AG04449 (cell line): ENCODE data around the gene MAPRE2.

Experiments used
- CTCF ChIA-PET: fragments of 350-600 bp; formaldehyde crosslinking; extraction: SDS; loops from one replicate; lab custom pipeline; 2021; ENCODE audit warnings: antibody characterized with exemption; lab: Yijun Ruan, JAX
- POLR2A ChIA-PET: fragments of 400-600, 350-600 bp; formaldehyde crosslinking; extraction: SDS; loops from one replicate; lab custom pipeline; 2020; ENCODE audit warnings: antibody characterized with exemption, inconsistent platforms; lab: Yijun Ruan, JAX
- DNase-seq: peaks from one replicate; pipeline ENCODE4 v3.0.0-alpha.2; 2010; ENCODE audit warnings: low read depth, low spot score
- H3K4me3 ChIP-seq: 2 replicates; pipeline ENCODE4 v1.5.1; 2011; ENCODE audit warnings: low read depth, mild to moderate bottlenecking, control low read depth, low read length
- CTCF ChIP-seq: IDR thresholded peaks from one replicate; pipeline ENCODE4 v1.5.1; 2011; ENCODE audit warnings: mild to moderate bottlenecking, moderate library complexity, low read length, control low read depth, inconsistent platforms; ENCODE audit not compliant: insufficient read depth; ENCODE audit errors: missing control alignments

The MAPRE2 gene

GRCh38 chr18:35040638-35040987 lies 600 bp upstream of the MAPRE2 start:
- CTCF ChIA-PET = interaction anchor here (0.9 to 2.6 kb wide), 9 partner anchors 9 to 175 kb away, joined by 3 to 27 read pairs (median 4); no protein-coding TSS in a partner anchor
- POLR2A ChIA-PET = interaction anchor here (0.6 to 2.2 kb wide), 4 partner anchors 11 to 58 kb away, joined by 3 to 12 read pairs (median 4); no protein-coding TSS in a partner anchor

GRCh38 chr18:35041815-35042387 lies 688 bp downstream of the MAPRE2 start:
- peak overlapping the region; percentile 98 for H3K4me3 ChIP-seq
- ChIA-PET POLR2A (interaction anchor here (2.2 kb wide), 1 partner anchor 13 kb away, joined by 12 read pairs; no protein-coding TSS in a partner anchor), CTCF (interaction anchor here (0.7 to 2.6 kb wide), 6 partner anchors 12 to 176 kb away, joined by 3 to 27 read pairs (median 4); no protein-coding TSS in a partner anchor)
- no peak for TF ChIP-seq CTCF
- no peak for DNase-seq

More at GRCh38 chr18:35040638-35040987, 600 bp upstream of the MAPRE2 start:
- peak overlapping the region; percentile 98 for H3K4me3 ChIP-seq
- TF ChIP-seq CTCF = no peak
- DNase-seq = no peak

- TF ChIP-seq CTCF = no peak
- POLR2A ChIA-PET = no interaction called here
- CTCF ChIA-PET = interaction anchor here (1.1 to 1.2 kb wide), 2 partner anchors 13 to 33 kb away, joined by 3 to 4 read pairs; no protein-coding TSS in a partner anchor
- peak overlapping the region; percentile 98 for H3K4me3 ChIP-seq
- DNase-seq = no peak
These were observed 1.3 kb downstream of the MAPRE2 start for GRCh38 chr18:35042389-35043071.

- POLR2A ChIA-PET = no interaction called here
- H3K4me3 ChIP-seq = no peak overlapping the region
These were observed 2.0 kb downstream of the MAPRE2 start for GRCh38 chr18:35043207-35043606.

GRCh38 chr18:35045121-35045520 lies 3.9 kb downstream of the MAPRE2 start:
- H3K4me3 ChIP-seq = no peak overlapping the region

More at GRCh38 chr18:35043207-35043606, 2.0 kb downstream of the MAPRE2 start:
- CTCF ChIA-PET = no interaction called here
- DNase-seq = no peak
- TF ChIP-seq CTCF = no peak

More at GRCh38 chr18:35045121-35045520, 3.9 kb downstream of the MAPRE2 start:
- ChIA-PET CTCF (interaction anchor here (0.6 to 2.8 kb wide), 3 partner anchors 15 to 70 kb away, joined by 3 to 13 read pairs (median 3); no protein-coding TSS in a partner anchor), POLR2A (interaction anchor here (1.4 kb wide), 1 partner anchor 44 kb away, joined by 4 read pairs; no protein-coding TSS in a partner anchor)
- TF ChIP-seq CTCF = no peak
- DNase-seq = no peak
